ELR (cell line): Measurements from ENCODE around the gene KRTAP10-2.
"Not testable (repeated sequence)": the region's sequence is repeated elsewhere in the genome, so short reads cannot be mapped to it uniquely, and the experiment has no call there.

Experiments
- DNase-seq: peaks from one replicate; pipeline ENCODE4 v3.0.0-alpha.2; 2015; ENCODE audit warnings: low read depth

The KRTAP10-2 gene

DNA sequence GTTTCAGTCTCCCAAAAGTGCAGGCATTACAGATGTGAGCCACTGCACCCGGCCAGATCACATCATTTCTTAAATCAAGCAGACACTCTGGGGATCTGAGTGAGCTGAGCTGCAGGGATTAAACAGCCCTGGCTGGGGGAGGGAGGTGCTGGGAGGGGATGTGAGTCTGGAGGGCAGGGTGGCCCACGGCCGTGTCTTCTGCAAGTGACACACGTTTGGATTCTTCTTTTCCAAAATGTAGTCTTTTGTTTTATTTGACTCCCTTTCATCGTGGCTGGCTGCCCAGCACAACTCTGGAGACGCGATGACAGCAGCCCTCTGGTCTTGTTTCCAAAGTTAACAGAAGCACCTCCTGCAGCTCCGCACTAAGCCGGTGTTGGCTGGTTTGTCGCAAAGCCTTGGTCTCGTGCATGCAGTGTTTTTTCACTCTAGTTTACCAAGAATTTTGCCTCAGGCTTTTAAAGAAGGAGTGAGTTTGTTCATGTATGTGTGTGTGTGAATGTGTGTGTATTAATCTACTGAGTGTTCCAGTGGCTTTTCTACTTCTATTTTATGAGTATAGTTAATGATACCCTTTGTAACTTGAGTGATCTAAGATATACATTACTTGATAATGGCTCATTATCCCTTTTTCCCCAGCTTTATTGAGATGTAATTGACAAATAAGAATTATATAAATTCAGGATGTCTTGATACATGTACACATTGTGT, 31.9 kb upstream of the KRTAP10-2 start:
- DNase-seq: no peak

DNA sequence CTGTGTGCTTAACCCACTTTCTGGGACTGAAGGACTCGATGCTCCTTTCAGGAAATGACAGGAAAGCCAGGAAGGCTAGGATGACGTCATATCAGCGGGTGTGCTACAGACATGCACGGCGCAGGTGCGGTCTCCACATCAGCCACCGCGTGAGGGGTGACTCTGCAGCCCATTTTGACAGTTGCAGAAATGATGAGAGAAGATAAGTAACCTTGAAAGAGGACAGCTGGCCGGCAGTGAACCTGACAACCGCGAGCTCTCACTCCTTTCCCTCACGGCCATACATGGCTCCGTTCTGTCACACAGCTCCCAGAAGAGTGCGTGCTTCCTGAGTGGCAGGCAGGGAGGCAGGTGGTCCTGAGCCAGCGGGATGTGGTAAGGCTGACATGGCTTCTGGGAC, 30.8 kb upstream of the KRTAP10-2 start:
- no peak for DNase-seq

DNA sequence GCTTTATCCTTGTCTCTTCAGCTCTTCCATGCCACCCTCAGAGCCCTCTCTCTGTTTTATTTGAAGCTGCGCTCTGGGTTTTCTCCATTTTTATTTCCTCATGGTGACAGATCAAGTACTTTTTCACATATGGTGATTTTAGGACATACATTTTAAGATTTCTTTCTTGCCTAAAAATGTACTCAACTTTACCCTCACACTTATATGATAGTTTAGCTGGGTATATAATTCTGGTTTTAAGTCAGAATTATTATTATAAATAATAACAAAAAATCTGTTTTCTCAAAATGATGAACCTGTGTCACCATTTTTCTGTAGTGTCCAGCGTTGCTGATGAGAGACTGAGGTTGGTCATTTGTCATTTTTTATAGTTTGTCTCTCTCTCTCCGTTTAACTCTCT, 29.9 kb upstream of the KRTAP10-2 start:
- no peak for DNase-seq

DNA sequence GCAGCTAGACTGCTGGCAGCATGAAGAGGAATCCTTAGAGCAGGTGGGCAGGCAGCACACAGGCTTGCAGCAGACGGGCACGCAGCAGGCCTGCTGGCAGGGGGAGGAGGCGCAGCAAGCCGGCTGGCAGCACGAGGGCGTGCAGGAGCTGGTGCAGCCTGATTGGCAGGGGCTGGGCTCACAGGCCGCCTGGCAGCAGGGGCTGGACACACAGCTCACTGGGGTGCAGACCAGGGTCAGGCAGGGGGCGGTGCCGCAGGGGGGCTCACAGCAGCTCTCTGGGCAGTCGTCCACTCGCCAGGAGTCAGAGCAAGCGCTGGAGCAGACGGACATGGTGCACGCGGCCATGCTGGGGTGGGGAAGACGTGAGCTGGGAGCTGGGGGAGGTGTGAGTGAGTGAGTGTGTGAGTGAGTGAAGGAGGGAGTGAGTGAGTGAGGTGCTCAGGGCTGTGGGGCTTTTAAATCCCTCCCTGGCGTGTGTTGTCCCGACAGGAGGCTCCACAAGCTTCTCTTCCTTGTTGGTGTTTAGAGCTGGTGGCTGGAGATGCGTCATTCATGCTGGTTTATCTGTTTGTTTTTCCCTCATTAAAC, 29.0 kb upstream of the KRTAP10-2 start, which contains the start of gene KRTAP10-5:
KRTAP10-5 (minus strand) TSS at position 374 of the 591 bp plus-strand sequence; CDS start at position 348, 26 bp downstream.
- DNase-seq: not testable (repeated sequence)

DNA sequence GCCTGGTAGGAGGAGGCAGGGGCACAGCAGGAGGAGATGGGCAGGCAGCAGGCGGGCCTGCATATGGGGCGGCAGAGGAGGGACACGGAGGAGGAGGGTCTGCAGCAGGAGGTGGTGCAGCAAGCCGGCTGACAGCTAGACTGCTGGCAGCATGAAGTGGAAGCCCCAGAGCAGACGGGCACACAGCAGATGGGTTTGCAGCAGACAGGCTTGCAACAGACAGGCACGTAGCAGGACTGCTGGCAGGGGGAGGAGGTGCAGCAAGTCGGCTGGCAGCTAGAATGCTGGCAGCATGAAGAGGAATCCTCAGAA, 28.5 kb upstream of the KRTAP10-2 start:
- DNase-seq: no peak

DNA sequence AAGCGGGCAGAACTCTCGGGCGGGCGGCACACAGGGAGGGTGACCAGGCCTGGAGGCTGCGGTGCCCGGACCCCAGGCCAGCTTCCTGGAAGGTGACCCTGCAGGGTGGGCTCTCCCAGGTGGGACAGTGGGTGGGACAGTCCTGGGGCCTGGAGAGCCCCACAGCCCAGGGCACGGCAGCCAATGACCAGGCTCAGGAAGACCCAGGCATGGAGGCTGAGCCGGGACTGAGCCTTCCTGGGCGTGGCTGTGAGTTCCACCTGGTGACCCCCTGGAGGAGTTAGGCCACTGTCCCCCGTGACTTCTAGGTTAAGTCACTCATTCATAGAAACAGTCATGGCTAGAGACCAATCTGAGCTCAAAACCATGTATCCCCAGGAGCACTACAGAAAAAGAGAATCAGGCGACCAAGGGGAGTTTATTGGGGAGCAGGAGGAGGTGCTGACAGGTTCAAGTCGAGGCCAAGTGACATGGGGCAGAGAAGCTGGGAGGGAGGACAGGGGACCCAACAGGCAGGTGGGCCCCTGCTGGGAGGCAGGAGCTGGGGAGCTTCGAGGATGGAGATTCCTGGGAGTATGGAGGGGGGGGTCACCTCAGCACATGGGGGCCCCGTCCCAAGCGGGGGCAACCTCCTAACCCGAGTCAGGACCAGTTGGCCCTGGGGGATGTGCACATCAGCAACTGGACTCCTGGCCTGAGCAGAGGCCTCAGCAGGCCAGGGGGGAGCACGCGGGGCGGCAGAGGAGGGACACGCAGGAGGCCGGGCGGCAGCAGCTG, 27.9 kb upstream of the KRTAP10-2 start:
- DNase-seq: no peak

DNA sequence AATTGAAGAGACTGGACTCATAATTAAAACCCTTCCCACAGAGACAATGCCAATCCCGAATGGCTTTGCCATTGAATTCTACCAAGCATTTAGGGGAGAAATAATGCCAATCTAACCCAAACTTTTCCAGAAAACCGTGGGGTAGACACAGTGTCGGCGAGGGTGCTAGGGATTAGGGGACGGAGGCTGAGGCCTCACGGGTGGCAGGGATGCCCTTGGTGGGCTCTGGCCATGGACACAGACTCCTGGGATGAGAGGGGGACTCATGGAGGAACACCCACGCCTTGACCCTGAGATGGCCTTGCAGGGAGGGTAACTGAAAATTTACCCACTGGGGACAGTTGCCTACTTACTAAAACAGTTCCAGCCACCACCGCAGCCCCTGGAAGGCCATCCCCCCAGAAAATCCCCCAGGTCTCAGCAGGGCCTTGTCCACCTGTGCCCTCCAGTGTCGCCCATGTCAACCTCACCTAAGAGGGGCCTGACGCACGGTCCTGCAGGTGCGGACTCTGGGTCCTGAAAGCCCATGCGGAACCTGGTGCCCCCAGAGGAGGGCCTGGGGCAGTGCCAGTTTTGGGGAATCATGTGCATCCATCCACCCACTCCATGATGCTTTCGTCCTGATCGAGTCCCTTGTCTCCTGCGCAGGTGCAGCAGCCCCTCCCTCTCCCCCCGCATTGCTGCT, 27.2 kb upstream of the KRTAP10-2 start:
- DNase-seq: no peak

DNA sequence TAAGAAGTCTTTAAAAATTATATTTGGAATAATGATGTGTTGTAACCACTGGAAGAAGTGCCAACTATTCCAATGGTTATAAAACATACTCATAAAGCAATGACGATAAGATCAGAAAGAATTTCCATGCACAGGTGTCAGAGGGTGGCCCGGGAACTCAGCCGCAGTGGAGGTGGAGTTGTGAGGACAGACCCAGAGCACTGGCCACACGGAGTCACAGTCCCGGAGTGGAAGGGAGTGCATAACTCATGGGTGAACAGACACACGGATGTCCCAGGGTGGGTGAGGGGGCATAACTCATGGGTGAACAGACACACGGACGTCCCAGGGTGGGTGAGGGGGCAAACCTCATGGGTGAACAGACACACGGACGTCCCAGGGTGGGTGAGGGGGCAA, 24.7 kb upstream of the KRTAP10-2 start:
- DNase-seq: no peak

DNA sequence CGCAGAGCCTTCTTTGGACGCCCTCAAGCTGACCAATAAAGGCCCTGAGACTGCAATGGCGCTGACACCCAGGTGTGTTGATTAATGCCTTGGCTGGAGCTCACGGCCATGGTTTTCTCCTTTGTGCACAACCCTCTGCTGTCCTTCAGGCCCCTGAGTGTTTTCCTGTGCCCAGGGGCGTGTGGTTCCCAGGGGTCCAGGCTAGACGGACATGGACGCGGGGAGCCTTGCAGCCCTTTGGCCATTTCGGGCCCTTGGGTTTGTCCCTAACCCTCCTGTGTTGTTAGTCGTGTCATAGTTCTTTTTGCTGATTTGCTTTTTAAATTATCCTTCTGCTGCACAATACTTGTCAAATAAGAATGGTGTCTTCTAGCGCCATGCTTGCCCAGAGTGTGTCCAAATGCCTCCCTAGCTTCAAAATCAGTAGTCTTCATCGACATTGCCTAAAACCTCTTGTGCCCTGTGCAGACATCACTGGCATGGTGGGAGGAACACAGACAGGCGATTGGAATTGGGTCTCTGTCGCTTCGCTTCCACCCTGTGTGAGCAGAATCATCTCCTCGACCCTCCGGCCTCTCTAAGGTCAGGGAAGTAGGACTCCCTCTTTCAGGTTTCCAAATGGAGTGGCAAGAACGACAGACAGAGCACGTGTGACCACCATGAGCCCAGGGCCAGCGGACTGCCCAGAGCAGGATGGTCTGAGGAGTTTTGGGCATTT, 24.2 kb upstream of the KRTAP10-2 start:
- no peak for DNase-seq

DNA sequence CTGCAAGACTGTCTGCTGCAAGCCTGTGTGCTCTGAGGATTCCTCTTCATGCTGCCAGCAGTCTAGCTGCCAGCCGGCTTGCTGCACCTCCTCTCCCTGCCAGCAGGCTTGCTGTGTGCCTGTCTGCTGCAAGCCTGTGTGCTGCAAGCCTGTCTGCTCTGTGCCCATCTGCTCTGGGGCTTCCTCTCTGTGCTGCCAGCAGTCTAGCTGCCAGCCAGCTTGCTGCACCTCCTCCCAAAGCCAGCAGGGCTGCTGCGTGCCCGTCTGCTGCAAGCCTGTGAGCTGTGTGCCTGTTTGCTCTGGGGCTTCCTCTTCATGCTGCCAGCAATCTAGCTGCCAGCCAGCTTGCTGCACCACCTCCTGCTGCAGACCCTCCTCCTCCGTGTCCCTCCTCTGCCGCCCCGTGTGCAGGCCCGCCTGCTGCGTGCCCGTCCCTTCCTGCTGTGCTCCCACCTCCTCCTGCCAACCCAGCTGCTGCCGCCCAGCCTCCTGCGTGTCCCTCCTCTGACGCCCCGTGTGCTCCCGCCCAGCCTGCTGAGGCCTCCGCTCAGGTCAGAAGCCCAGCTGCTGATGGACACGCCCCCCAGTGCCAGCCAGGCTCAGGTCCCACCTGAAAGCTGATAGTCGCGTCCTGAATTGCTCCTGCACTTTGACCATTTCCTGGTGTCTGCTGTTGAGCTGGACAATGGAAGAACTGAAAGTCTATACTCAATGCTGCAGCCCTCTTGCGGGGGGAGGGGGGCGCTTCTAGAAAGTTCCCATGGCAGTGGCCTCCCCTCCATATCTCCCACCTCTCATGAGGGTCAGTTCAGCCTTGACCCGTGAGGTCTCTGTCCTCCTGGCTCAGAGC, 23.4 kb upstream of the KRTAP10-2 start:
- no peak for DNase-seq

DNA sequence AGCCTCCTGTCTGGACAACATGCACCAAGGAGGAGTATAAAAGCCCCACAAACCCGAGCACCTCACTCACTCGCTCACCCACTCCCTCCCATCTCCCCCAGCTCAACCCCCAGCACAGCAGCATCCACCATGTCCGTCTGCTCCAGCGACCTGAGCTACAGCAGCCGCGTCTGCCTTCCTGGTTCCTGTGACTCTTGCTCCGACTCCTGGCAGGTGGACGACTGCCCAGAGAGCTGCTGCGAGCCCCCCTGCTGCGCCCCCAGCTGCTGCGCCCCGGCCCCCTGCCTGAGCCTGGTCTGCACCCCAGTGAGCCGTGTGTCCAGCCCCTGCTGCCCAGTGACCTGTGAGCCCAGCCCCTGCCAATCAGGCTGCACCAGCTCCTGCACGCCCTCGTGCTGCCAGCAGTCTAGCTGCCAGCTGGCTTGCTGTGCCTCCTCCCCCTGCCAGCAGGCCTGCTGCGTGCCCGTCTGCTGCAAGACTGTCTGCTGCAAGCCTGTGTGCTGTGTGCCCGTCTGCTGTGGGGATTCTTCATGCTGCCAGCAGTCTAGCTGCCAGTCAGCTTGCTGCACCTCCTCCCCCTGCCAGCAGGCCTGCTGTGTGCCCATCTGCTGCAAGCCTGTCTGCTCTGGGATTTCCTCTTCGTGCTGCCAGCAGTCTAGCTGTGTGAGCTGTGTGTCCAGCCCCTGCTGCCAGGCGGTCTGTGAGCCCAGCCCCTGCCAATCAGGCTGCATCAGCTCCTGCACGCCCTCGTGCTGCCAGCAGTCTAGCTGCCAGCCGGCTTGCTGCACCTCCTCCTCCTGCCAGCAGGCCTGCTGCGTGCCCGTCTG, 22.5 kb upstream of the KRTAP10-2 start, which contains the start of gene KRTAP10-4:
KRTAP10-4 (plus strand) TSS at position 100 of the 827 bp plus-strand sequence; CDS start at position 130, 30 bp downstream.
- not testable (repeated sequence) for DNase-seq

DNA sequence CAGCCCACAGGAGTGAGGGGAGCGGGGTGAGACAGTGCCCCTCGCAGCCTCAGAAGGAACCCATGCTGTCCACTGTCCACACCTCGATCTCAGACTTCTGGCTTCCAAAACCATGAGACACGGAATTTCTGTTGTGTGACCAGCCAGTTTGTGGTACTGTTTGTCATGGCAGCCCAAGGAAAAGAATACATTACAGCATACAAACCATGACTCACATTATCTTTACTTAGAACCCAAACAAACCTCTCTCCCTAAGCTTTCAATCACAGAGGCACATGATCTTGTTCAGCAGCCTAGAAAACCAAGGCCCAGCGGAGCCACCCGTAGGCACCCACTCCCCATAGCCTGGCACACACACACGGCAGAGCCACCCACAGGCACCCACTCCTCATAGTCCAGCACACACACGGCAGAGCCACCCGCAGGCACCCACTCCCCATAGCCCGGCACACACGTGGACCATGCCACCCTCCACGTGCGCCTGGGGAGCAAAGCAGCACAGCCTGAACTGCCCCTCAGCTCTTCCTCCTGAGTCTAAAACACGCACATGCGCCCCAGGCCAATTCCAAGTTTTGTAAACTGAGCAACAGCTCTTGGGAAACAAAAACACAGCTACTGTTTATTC, 21.8 kb upstream of the KRTAP10-2 start:
- peak; percentile 4 for DNase-seq

DNA sequence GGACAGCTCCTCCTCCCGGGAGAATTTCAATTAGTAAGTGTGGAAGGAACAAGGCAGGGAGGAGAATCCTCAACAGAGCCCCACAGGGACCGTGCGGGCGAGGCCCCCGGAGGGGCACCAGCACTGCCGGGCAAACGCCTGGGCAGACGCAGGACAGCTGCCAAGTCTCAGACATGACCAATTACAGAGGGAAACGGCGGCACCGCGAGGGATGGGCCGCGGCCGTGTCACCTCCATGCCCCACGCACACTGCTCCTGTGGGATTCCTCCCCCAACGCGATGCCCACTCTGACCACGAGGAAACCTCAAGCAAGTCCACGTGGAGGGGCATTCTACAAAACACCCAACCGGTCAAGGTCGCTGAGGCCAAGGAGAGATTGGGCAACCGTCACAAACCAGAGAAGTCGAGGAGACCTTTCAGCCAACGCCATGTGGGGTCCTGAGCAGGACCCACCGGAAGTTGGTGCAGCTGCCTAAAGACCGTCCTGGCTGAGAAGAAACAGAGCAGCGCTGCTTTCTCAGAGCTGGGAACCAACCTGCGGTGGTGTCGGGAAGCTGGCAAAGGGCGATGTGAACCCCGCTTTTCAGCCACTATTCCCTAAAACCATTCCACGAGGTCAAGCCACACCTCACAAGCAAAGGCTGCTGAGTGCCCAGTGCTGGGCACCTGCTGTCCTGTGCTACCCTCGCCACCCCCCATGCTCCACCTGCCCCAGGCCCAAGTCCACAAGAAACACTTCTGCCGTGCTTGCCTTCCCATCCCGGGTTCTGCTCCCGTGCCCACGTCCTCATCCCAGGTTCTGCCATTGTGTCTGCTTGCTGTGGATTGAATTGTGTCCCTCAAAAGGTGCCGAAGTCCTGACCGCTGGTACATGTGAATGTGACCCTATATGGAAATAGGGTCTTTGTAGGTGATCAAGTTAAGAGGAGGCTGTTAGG, 20.8 kb upstream of the KRTAP10-2 start:
- DNase-seq: no peak

DNA sequence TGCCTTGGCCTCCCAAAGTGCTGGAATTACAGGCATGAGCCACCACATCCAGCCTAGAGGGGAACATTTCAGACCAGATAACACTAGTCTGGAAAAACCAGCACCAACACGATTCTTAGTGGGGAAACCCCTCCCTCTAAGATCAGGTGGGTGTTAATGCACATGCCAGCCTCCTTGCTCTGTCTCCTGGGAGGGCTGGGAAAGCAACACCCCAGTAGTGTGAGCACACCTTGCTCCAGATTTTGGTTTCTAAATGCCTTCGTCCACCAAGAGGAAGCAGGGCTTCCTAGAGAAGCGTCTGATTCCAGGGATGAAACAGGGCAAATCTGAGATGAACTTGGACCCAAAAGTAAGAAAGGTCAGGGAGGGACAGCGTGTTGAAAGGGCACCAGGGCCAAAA, 20.0 kb upstream of the KRTAP10-2 start:
- no peak for DNase-seq

DNA sequence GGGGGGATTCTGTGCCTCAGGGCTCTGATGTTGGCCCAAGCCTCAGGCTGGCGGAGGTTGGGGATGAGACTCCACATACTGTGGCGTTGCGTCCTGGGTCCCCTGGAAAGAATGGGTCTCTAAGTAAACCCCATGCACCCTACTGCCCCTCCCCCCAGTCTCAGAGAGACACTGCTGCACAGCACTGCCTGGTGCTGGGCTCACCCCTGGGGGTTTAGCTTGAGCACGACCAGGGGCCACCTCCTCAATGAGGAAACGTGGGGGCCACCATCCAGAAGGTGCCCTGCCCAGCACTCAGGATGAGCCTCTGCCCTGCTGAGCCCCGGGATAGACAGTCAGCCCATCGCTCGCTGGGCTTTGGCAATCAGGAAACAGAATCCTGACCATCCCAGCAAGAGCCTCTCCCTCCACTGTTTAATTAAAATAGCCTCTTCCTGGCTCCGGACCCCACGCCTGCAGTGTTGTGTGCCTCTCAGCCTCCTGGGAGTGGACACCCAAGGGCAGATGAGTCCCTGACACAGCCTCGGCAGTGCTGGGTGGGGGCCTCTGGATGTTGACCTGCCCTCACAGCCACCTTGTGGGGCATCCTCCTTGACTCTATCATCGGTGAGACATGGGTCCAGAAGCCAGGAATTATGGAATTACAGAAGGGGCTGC, 18.7 kb upstream of the KRTAP10-2 start:
- no peak for DNase-seq

DNA sequence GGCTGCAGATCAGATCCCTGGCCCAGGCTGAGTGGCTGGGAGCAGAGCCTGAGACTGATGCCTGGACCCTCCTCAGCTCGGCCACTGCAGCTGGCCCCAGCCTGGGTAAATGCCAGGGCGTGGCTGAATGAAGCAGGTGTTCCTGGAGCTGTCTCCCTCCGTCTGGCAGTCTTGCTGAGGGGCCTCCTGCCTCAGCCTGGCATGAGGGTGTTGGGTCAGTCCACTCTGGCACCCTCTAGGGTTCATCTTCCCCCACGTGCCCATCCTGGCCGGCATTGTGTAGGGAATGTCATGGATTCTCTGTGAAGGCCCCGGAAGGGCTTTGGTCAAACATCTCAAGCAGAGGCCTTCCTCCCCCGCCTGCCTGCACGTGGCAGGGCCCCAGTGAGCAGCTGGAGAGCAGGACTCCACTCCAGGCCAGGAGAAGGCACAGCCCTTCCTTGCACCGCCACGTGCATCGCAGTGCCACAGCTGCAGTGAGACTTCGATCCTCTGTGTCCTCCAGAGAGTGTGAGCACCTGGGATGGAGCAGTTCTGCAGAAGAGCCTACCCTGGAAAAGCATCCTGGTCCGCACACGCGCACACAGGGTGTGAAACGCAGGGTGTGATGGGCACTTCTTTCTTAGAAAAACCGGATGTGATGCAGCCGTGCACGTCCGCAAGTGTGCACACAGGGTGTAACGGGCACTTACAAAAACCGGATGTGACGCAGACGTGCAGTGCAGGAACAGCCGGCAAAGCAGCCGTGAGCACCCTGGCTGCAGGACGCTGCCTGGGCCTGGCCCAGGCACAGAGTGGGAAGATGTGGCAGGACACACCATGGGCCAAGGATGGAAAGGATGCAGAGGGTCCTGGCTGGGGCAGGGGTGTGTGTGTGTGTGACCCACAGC, 17.6 kb upstream of the KRTAP10-2 start:
- no peak for DNase-seq

DNA sequence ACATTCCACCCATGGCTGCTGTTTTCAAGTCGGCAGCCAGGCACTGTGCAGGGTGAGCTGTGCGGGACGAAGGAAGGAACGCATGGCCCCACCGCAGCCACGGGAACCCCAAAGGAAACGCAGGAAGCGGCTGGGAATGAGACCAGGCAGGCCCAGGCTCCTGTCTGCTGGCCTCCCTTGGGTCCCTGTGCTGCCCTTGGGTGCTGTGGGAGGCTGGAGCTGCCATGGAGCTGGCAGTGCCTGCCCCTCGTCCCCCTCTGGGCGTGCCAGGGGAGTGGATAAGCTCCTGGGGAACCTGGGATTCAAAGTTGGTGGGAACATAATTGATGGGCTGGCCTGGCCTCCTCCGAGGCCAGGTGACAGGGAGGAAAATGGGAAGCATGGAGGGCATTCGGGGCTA, 17.0 kb upstream of the KRTAP10-2 start:
- no peak for DNase-seq
